Left forelimb (tissue), 1 donor: ENCODE data around the gene HSBP1.

ENCODE experiments used
- DNase-seq: peaks from one replicate; pipeline ENCODE4 v3.0.0-alpha.2; 2018; ENCODE audit warnings: low spot score

HSBP1 gene

GRCh38 chr16:83807710-83808572 lies at the start of gene HSBP1:
HSBP1 (plus strand) TSS chr16:83807978; CDS start chr16:83808077, 99 bp downstream.
- DNase-seq = peak; percentile 95

DNA sequence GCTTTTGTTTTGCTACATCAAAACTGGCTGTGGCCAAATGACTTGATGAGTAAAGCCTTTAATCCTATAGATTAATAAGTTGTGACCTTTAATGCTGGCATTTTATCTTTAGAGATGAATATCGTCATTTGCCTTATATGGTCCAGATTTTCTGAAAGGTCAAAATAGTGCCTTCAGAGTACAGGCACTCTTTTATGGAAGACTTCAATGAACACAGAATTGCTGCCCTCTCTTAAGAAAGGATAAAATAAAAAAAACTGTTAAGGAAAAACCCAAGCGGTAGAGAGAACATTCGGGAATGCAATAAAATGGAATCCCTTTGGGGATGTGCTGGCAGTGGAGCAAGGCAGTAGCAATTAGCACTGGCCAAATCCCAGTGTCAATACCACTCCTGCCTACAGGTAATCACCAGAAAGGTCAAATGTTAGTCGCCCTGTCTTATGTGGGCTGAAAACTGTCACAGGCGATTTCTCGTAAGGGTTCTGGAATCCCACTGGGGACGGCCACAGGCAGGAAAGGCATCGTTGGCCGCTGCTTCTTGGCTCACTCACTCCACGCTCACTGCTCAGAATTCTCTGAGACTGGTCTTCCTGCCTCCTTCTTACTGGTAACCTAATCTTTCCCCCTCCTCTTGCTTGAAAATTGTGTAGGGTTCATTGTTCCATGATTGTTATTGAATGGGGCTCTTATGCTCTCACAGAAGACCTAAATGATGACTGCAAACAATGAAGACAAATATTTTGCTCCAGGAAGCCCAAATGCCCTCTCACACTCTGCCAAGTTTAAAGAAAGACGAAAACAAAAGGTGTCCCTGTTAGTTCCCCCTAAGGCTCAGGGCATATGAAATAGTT lies 45.4 kb upstream of the HSBP1 start:
- no peak for DNase-seq

DNA sequence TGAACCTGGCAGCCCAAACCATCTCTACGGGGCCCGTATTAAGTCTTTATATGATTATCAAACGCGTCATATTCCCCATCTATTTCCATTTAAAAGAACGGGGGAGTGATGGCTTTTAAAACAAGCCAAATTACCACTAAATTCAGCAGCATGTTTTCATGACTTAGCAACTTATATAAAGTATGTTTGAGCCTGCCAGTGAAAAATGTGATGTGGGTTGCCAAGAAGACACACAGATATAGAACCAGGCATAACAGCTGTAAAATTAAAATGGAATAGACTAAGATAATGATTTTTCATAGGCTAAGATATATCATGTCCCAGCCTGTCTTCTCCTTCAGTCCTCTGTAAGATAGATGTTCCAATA lies 44.8 kb upstream of the HSBP1 start:
- DNase-seq = no peak

- no peak for DNase-seq
Observed at GRCh38 chr16:83768986-83769385, 38.8 kb upstream of the HSBP1 start.

DNA sequence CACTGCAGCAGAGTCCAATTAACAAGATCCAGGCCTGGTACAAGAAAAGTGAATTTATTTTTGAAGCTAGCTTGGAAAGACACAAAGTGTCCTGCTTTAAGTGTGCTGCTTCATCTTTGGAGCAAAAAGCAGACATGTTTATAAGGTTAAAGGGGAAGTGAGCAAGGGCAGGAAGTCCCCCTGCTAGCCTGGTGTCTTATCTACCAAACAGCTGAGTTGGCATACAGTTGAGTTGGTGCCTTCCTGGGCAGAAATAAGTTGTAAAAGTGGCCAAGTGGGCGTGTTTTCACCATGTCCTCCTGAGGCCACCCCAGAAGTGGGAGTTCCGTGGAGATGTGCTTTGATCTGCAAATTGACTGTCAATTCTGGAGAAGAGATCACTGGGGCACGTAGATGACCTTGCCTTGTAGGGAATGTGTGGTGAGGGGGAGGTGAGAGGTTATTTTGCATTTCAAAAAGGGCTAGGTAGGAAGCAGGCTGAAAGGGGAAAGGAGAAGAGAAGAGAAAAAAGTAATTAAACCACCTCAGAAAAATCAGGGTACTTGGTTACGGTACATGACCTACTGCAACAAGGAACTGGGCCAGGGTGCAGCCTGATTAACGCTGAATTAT lies 38.3 kb upstream of the HSBP1 start:
- no peak for DNase-seq

- DNase-seq = no peak
Observed at GRCh38 chr16:83771306-83771942, 36.4 kb upstream of the HSBP1 start.

DNA sequence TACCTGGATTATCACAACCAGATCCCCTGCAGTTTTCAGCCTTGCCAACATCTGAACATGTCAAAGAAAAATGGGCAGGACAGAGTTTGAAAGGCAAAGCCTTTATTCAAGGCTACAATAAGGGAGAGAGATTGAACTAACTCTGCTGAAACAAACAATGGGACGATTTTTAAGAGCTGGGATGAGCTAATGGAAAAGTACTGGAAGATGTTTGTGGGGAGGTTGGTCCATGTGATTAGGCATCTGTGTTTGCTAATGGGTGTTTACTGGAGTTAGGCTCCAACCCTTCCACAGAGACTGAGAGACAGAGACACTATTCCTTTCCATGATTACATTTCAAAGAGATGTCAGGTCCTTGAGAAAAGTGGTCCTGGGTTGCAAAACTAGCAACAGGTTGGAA lies 35.0 kb upstream of the HSBP1 start:
- no peak for DNase-seq

DNA sequence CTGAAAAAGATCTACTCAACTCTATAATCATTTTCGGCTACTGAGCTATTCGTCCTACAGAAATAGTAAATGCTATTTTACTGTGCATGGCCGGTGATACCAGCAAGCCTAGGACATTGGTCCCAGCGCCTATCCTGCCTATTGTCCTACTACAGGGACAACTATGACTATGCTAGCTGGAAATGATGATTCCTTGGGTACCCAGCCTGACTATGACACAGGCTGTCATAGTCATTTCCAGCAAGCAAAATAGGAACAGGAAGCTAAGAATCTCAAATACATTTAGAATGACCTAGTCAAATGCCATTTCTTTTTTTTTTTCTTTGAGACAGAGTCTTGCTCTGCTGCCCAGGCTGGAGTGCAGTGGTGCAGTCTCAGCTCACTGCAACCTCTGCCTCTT lies 33.7 kb upstream of the HSBP1 start:
- no peak for DNase-seq

DNA sequence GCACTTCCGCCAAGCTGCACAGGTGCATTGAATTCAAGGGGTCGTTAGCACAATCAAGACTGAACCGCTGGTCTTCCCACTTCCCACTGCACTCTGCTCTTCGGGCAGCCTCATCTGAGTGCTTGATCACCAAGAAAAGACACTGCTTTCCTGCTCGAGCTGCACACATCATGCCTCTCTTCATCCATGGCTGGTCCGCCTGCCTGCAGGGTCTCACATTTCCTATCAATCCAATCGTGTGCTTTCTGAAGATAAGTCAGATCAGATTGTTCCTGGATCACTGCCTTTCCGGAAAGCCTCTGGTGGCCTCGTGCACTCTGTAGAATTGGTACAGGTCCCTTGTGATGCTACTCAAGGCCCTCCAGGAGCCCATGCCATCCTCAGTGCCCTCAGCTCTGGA lies 30.8 kb upstream of the HSBP1 start:
- no peak for DNase-seq

GRCh38 chr16:83779886-83780285 lies 27.9 kb upstream of the HSBP1 start:
- DNase-seq = no peak

DNA sequence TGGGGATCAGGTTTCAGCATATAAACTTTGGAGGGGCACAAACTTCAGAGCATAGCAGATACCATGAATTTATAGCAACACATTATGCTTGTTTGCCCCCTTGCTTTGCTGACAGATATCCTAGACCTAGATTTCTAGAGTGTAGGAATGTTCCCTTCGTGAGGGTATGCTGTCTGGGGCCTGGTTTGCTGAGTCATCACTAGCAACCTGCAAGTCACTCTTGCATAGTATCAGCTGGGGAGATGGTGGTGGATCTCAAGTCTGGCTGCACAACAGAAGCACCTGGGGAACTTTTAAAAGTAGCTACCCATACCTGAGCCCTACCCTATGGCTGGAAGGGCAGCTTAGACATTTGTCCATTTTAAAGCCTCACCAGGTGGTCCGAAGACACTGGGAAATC lies 22.3 kb upstream of the HSBP1 start:
- DNase-seq = no peak

GRCh38 chr16:83789642-83790401 lies 18.0 kb upstream of the HSBP1 start:
- DNase-seq = no peak

GRCh38 chr16:83791916-83792315 lies 15.9 kb upstream of the HSBP1 start:
- no peak for DNase-seq

DNA sequence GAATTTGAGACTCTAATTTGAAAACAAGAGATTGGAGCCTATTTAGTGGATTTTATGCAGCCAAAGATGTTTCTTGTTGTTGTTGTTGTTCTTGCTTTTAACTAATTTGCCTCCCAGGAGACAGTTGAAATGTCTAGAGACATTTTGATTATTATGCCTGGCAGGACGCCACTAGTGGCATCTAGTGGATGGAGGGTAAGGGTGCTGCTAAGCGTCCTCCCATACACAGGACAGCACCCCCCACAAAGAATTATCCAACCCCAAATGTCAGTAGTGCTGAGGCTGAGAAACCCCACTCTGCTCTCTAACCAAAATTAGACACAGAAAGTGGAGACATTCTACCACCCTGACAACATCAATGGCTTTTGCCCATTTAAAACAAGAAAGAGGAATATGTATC lies 15.4 kb upstream of the HSBP1 start:
- DNase-seq = no peak

- DNase-seq = no peak
Observed at GRCh38 chr16:83793179-83793578, 14.6 kb upstream of the HSBP1 start.

- no peak for DNase-seq
Observed at GRCh38 chr16:83794860-83795554, 12.8 kb upstream of the HSBP1 start.

DNA sequence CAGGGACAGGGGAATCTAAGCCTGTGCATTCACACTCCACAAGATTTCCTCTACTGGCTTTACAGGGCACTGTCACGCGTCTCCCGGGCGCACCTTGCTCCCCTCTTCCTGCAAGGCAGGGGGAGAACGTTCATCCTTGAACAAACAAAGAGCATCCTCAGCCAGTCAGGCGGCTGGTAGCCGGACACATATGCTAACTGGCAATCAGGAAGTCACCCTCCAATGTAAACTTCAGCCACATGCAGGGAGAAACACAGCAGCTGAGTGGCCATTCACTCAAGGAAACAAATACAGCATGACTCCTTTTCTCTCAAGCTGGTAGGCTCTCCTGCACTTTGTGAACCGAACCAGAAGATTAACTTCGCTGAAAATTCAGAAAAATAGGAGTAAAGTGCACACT lies 10.8 kb upstream of the HSBP1 start:
- DNase-seq = no peak

DNA sequence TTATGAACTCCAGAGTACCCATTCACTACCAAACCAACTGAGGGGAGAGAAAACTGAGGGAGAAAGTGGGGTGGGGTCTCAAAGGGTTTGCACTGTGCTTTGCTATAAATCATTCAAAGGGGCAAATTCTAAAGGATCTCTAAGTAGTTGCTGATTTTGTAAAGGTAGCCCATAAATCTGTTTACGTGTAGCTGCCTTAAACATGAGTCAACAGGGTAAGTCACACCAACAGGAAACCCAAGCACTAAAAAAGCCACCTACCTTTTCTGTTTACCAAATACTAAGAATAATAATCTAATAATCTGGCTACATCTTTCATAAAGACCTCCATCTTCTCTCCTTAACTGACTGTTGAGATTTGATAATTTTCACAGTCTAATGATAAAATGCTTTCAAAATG lies 8.4 kb upstream of the HSBP1 start:
- no peak for DNase-seq

DNA sequence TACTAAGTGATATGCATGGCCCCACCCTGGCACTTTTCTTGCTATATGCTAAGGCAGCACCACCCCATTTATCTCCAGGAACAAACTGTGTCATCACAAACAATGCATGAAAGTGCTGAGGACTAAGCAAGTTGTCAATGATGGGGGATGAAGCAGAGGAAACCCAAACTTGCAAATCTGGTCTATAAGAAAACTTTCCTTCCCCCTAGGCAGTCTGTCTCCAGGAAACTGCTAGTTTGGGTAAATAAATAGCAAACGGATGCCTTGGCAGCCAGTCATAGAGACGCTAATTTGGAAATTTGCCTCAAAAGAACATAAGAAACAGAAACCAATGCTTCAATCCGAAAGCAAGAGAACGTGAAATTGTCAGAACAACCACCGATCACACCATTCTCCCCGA lies 5.6 kb upstream of the HSBP1 start:
- no peak for DNase-seq

DNA sequence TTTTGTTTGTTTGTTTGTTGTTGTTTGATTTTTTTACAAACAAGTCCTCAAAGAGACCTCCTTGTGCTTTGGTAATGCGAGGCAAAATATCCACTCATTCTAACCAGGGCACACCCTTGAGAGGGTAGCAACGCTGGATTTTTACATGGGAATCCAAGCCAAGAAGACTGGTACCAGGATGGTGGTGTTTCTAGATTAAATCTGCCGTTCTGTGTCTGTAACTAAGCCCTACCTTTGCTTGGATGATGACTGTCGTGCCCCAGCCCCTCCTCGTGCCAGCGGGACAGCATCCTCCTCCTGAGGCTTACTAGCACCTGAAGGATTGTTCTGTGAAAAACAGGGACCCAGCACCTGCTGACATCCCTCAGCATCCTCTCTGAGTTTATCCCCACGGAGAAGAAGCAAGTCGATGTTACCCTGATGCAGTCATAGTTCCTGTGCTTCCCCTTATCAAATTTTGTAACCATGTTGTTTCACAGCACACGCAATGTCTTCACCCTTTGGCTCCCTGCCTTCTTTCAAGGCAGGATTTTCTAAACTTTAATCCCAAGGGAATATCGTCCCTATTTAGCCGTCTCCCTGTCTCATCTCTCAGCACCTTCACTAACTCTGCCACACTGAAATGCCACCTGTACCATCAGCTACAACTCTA lies 5.1 kb upstream of the HSBP1 start:
- DNase-seq = no peak
